ENCODE measurements around the gene DVL1. TPM values are rescaled to one million over a fixed set of nuclear protein-coding genes. Genes with fewer than 3 reads are reported as not detected.

DVL1 gene
- total RNA-seq, 6 experiments from 2014 or later, result 73.8 to 96.6 (median 74.5) TPM

GRCh38 chr1:1332774-1333480 is 16.3 kb downstream of the DVL1 start:
- peaks cover 26% of the 10 kb centered on the region for H3K27me3 Mint-ChIP-seq (ENCODE audit: insufficient read depth)
- no peak for TF ChIP-seq CTCF (IDR thresholded peaks at IDR 0.05)
- H3K4me3 Mint-ChIP-seq, result no peak overlapping the region
- H3K4me1 Mint-ChIP-seq (ENCODE audit: low read depth), result no peaks in the 10 kb centered on the region
- peaks cover 6% of the 10 kb centered on the region for H3K9me3 Mint-ChIP-seq
- H3K27ac Mint-ChIP-seq, result no peak overlapping the region
- H3K36me3 Mint-ChIP-seq (ENCODE audit: low read depth), result peaks cover 4% of the 10 kb centered on the region
- no peak for DNase-seq

GRCh38 chr1:1332031-1332755 is 17.0 kb downstream of the DVL1 start:
- H3K27me3 Mint-ChIP-seq (ENCODE audit: insufficient read depth), result peaks cover 31% of the 10 kb centered on the region
- DNase-seq, result no peak
- TF ChIP-seq CTCF (IDR thresholded peaks at IDR 0.05), result no peak
- H3K36me3 Mint-ChIP-seq (ENCODE audit: low read depth), result peaks cover 4% of the 10 kb centered on the region
- H3K27ac Mint-ChIP-seq, result no peak overlapping the region
- H3K4me3 Mint-ChIP-seq, result no peak overlapping the region
- peaks cover 6% of the 10 kb centered on the region for H3K9me3 Mint-ChIP-seq
- H3K4me1 Mint-ChIP-seq (ENCODE audit: low read depth), result no peaks in the 10 kb centered on the region

- H3K27ac Mint-ChIP-seq, result peak within 1 kb of the TSS; percentile 77
- no peak for DNase-seq
- H3K4me1 Mint-ChIP-seq (ENCODE audit: low read depth), result peaks cover under 1% of the 10 kb centered on the region; the same call in 1 of the 2 replicates
- H3K36me3 Mint-ChIP-seq (ENCODE audit: low read depth), result peaks cover 4% of the 10 kb centered on the region
- H3K27me3 Mint-ChIP-seq (ENCODE audit: insufficient read depth), result peaks cover 31% of the 10 kb centered on the region
- no peak for TF ChIP-seq CTCF (IDR thresholded peaks at IDR 0.05)
- no peak within 1 kb of the TSS; the same call in 1 of the 2 replicates for H3K4me3 Mint-ChIP-seq
- peaks cover 6% of the 10 kb centered on the region for H3K9me3 Mint-ChIP-seq
Observed at GRCh38 chr1:1331068-1331965, 17.9 kb downstream of the DVL1 start, which contains the start of gene TAS1R3. Gene TAS1R3 (plus strand): TSS chr1:1331280. CDS start chr1:1331346, 66 bp downstream.

GRCh38 chr1:1330366-1331067 is 18.7 kb downstream of the DVL1 start:
- Mint-ChIP-seq H3K4me1 (ENCODE audit: low read depth) (peaks cover 8% of the 10 kb centered on the region), H3K36me3 (ENCODE audit: low read depth) (peaks cover 4% of the 10 kb centered on the region), H3K4me3 (no peak overlapping the region; the same call in 1 of the 2 replicates), H3K27ac (peak overlapping the region; percentile 56), H3K9me3 (peaks cover 6% of the 10 kb centered on the region), H3K27me3 (ENCODE audit: insufficient read depth) (peaks cover 31% of the 10 kb centered on the region)
- no peak for TF ChIP-seq CTCF (IDR thresholded peaks at IDR 0.05)
- DNase-seq, result no peak
